Esophagus squamous epithelium (tissue), 4 donors: ENCODE data around the gene MEIS2.

ENCODE experiments used
- POLR2A ChIP-seq, 4 donors: fragments of 450-650 bp; IDR thresholded peaks; one replicate each; pipeline ENCODE4 v1.6.1; 2017; ENCODE audit warnings: antibody characterized with exemption in 4 of 4, mild to moderate bottlenecking in 4 of 4, moderate library complexity in 3 of 4
- TF ChIP-seq, protein P1 (sequence below), 6 experiments: fragments of 450-650 bp in 4 of 6; fragments of 200-600 bp in 2 of 6; sonication (generic) in 2 of 6; IDR thresholded peaks; one replicate each; pipeline ENCODE4 v1.5.1; 2016 to 2019; ENCODE audit warnings: antibody characterized with exemption in 6 of 6, mild to moderate bottlenecking in 4 of 6, moderate library complexity in 4 of 6

DNA sequence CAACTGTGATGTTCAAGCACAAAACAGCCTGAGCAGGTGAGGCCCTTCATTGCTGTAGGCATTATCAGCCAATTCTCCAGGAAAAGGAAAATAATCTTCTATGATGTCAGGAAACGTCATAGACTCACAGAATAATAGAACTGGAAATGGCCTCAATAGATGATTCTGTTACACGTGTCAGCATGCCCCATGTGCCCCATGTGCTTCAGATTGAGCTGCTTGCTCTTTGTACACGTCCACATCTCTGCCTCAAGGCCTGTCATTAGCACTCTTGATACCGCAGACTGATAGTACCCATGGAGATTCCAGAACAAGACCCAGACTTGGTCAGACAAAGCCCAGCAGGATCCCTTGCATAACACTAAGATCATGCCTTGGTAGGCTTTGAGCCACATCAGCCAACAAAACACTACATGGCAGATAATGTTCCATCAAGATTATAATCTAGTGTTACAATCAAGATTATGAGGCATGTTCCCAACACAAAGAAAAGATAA, 95.9 kb downstream of the MEIS2 start:
- TF ChIP-seq, protein P1, sequence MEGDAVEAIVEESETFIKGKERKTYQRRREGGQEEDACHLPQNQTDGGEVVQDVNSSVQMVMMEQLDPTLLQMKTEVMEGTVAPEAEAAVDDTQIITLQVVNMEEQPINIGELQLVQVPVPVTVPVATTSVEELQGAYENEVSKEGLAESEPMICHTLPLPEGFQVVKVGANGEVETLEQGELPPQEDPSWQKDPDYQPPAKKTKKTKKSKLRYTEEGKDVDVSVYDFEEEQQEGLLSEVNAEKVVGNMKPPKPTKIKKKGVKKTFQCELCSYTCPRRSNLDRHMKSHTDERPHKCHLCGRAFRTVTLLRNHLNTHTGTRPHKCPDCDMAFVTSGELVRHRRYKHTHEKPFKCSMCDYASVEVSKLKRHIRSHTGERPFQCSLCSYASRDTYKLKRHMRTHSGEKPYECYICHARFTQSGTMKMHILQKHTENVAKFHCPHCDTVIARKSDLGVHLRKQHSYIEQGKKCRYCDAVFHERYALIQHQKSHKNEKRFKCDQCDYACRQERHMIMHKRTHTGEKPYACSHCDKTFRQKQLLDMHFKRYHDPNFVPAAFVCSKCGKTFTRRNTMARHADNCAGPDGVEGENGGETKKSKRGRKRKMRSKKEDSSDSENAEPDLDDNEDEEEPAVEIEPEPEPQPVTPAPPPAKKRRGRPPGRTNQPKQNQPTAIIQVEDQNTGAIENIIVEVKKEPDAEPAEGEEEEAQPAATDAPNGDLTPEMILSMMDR (IDR thresholded peaks at IDR 0.05) = no peak
- no peak for TF ChIP-seq POLR2A (IDR thresholded peaks at IDR 0.05)
